A673 (cell line): Measurements from ENCODE around the gene TOP2B. TPM values are rescaled to one million over a fixed set of nuclear protein-coding genes. Genes with fewer than 3 reads are reported as not detected.

Source experiments
- BruUV-seq: library from RNA; stranded (reverse); fragments of 400-500 nt; replicated peaks from 2 replicates; lab custom pipeline; 2021; lab: Mats Ljungman, UMichigan
- CTCF ChIA-PET: fragments of 300-600 bp; sonication (Branson Sonifier 250); formaldehyde crosslinking; loops from one replicate; lab custom pipeline; 2022; ENCODE audit warnings: antibody characterized with exemption; lab: Charles Lee
- POLR2A ChIA-PET: fragments of 300-600 bp; sonication (Branson Sonifier 250); formaldehyde crosslinking; loops from one replicate; lab custom pipeline; 2022; ENCODE audit warnings: antibody characterized with exemption; ENCODE audit not compliant: low non-redundant PET; lab: Charles Lee
- DNase-seq: peaks from one replicate; pipeline ENCODE4 v3.0.0-alpha.2; 2015; ENCODE audit warnings: low spot score
- H3K27ac ChIP-seq: fragments of 200-600 bp; sonication (generic); 2 replicates; pipeline ENCODE4 v1.5.1; 2016; ENCODE audit warnings: mixed run types, low read depth, mild to moderate bottlenecking, mixed read lengths, antibody characterized with exemption, low read length; ENCODE audit not compliant: poor library complexity, severe bottlenecking
- H3K27me3 ChIP-seq: fragments of 200-600 bp; sonication (generic); replicated peaks from 2 replicates; pipeline ENCODE4 v1.6.1; 2017; ENCODE audit warnings: mixed run types, low read depth, mild to moderate bottlenecking, mixed read lengths, antibody characterized with exemption, low read length; ENCODE audit not compliant: insufficient read depth, poor library complexity
- H3K36me3 ChIP-seq: fragments of 200-600 bp; sonication (generic); 2 replicates; pipeline ENCODE4 v1.6.1; 2016; ENCODE audit warnings: mixed run types, mild to moderate bottlenecking, mixed read lengths, antibody characterized with exemption, low read length; ENCODE audit not compliant: insufficient read depth, poor library complexity, severe bottlenecking
- H3K4me1 ChIP-seq: fragments of 200-600 bp; sonication (generic); 2 replicates; pipeline ENCODE4 v1.6.1; 2017; ENCODE audit warnings: mixed run types, mild to moderate bottlenecking, mixed read lengths, antibody characterized with exemption, low read length; ENCODE audit not compliant: insufficient read depth, poor library complexity, severe bottlenecking
- H3K4me3 ChIP-seq: fragments of 200-600 bp; sonication (generic); 2 replicates; pipeline ENCODE4 v1.5.1; 2016; ENCODE audit warnings: low read depth, mixed run types, mild to moderate bottlenecking, mixed read lengths, low read length; ENCODE audit not compliant: poor library complexity, severe bottlenecking
- H3K9me3 ChIP-seq: fragments of 200-600 bp; sonication (generic); 2 replicates; pipeline ENCODE4 v1.6.1; 2016; ENCODE audit warnings: mixed run types, low read depth, mild to moderate bottlenecking, mixed read lengths, antibody characterized with exemption, low read length; ENCODE audit not compliant: poor library complexity, severe bottlenecking
- EZH2 ChIP-seq: fragments of 200-600 bp; sonication (generic); IDR thresholded peaks from 2 replicates; pipeline ENCODE4 v1.6.1; 2017; ENCODE audit warnings: borderline replicate concordance, low read depth, mild to moderate bottlenecking, mixed read lengths, antibody characterized with exemption, low read length; ENCODE audit not compliant: poor library complexity, severe bottlenecking
- intact Hi-C: fragments of 100-400 bp; cut with micrococcal nuclease; formaldehyde crosslinking; loops from one replicate; pipeline ENCODE4 v1.10.0; 2022; ENCODE audit not compliant: unreplicated experiment
- total RNA-seq: library from RNA; stranded (reverse); gene quantifications from 2 replicates; pipeline ENCODE4 v1.2.3, GENCODE V29; 2021
- TF ChIP-seq, protein P1 (sequence below): fragments of 300-800, 200-600 bp; sonication (generic); conservative IDR thresholded peaks from 2 replicates; pipeline ENCODE4 v1.5.1; 2017; ENCODE audit warnings: low read depth, mild to moderate bottlenecking, antibody characterized with exemption, low read length, moderate library complexity, mixed read lengths

Gene TOP2B
- total RNA-seq, 1 experiment from 2014 or later = 154 TPM

- H3K36me3 ChIP-seq = no peaks in the 10 kb centered on the region
- no peaks in the 10 kb centered on the region for H3K9me3 ChIP-seq
- no peak overlapping the region for H3K27ac ChIP-seq
- BruUV-seq = no TSS peak
- H3K4me3 ChIP-seq = no peak overlapping the region
- intact Hi-C loops = no loop called here
- TF ChIP-seq, protein P1, sequence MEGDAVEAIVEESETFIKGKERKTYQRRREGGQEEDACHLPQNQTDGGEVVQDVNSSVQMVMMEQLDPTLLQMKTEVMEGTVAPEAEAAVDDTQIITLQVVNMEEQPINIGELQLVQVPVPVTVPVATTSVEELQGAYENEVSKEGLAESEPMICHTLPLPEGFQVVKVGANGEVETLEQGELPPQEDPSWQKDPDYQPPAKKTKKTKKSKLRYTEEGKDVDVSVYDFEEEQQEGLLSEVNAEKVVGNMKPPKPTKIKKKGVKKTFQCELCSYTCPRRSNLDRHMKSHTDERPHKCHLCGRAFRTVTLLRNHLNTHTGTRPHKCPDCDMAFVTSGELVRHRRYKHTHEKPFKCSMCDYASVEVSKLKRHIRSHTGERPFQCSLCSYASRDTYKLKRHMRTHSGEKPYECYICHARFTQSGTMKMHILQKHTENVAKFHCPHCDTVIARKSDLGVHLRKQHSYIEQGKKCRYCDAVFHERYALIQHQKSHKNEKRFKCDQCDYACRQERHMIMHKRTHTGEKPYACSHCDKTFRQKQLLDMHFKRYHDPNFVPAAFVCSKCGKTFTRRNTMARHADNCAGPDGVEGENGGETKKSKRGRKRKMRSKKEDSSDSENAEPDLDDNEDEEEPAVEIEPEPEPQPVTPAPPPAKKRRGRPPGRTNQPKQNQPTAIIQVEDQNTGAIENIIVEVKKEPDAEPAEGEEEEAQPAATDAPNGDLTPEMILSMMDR = no peak
- no peak for TF ChIP-seq EZH2
- CTCF ChIA-PET = no interaction called here
- POLR2A ChIA-PET = no interaction called here
- DNase-seq = no peak
- no peaks in the 10 kb centered on the region for H3K27me3 ChIP-seq
- peaks cover 22% of the 10 kb centered on the region for H3K4me1 ChIP-seq
These were observed 7.4 kb downstream of the TOP2B start for GRCh38 chr3:25657293-25657692.

- DNase-seq = no peak
- Histone ChIP-seq H3K4me1 (peaks cover 11% of the 10 kb centered on the region), H3K9me3 (no peaks in the 10 kb centered on the region), H3K27ac (no peak overlapping the region), H3K4me3 (no peak overlapping the region), H3K27me3 (no peaks in the 10 kb centered on the region), H3K36me3 (no peaks in the 10 kb centered on the region)
- intact Hi-C loops = no loop called here
- TF ChIP-seq, protein P1 = no peak
- TF ChIP-seq EZH2 = no peak
- CTCF ChIA-PET = no interaction called here
- no TSS peak for BruUV-seq
- POLR2A ChIA-PET = no interaction called here
These were observed 9.0 kb downstream of the TOP2B start for GRCh38 chr3:25655659-25656058.

DNA sequence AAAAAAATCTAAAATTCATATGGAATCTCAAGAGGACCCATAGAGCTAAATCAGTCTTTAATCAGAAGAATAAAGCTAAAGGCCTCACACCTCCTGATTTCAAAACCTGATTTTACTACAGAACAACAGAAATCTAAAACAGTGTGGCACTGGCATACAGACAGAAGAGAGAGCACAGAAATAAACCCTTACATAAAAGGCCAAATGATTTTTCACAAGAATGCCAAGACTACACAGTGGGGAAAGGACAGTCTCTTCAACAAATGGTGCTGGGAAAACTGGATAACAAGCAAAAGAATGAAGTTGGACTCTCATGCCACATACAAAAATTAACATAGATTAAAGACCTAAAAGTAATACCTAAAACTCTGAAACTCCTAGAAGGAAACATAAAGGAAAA, 10.1 kb downstream of the TOP2B start:
- Histone ChIP-seq H3K27me3 (no peaks in the 10 kb centered on the region), H3K36me3 (no peaks in the 10 kb centered on the region), H3K4me1 (peaks cover 4% of the 10 kb centered on the region), H3K9me3 (peaks cover 7% of the 10 kb centered on the region), H3K4me3 (no peak overlapping the region), H3K27ac (no peak overlapping the region)
- TF ChIP-seq, protein P1 = no peak
- TF ChIP-seq EZH2 = no peak
- no peak for DNase-seq
- ChIA-PET POLR2A (no interaction called here), CTCF (no interaction called here)
- no TSS peak for BruUV-seq
- intact Hi-C loops = no loop called here
